Pons (tissue), 1 donor: ENCODE results near the gene UBE2V1.

Source experiments
- DNase-seq: peaks from one replicate; pipeline ENCODE4 v3.0.0-alpha.2; 2016; ENCODE audit warnings: low spot score

Gene UBE2V1

DNA sequence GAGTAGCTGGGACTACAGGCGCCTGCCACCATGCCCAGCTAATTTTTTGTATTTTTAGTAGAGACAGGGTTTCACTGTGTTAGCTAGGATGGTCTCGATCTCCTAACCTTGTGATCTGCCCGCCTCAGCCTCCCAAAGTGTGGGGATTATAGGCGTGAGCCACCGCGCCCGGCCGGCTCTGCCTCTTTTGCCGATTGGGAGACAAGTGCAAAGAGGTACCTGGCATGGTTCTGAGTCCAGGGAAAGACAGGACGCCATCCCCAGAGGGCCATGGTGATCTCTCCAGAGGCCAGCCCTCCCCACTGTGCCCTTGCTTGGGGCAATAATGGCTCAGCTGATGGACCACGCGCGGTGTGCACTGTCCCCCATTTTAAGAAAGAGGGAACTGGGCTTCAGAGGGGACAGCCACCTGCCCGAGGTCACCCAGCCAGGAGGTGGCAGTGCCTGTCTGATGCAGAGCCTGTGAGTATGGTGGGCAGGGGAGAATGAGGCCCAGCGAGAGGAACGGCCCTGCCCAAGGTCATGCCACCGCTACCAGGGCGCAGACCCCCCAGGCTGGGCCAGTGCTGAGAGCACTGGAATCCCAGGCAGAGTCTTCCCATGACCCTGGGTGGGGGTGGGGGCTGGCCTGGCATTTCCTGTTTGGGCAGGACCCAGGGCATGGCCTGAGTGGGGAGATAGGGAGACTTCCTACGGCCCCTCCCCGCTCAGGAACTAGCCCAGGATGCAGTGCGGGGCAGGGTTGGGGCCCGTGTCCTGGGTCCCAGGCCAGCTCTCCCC lies 69.2 kb downstream of the UBE2V1 start:
- DNase-seq = no peak

DNA sequence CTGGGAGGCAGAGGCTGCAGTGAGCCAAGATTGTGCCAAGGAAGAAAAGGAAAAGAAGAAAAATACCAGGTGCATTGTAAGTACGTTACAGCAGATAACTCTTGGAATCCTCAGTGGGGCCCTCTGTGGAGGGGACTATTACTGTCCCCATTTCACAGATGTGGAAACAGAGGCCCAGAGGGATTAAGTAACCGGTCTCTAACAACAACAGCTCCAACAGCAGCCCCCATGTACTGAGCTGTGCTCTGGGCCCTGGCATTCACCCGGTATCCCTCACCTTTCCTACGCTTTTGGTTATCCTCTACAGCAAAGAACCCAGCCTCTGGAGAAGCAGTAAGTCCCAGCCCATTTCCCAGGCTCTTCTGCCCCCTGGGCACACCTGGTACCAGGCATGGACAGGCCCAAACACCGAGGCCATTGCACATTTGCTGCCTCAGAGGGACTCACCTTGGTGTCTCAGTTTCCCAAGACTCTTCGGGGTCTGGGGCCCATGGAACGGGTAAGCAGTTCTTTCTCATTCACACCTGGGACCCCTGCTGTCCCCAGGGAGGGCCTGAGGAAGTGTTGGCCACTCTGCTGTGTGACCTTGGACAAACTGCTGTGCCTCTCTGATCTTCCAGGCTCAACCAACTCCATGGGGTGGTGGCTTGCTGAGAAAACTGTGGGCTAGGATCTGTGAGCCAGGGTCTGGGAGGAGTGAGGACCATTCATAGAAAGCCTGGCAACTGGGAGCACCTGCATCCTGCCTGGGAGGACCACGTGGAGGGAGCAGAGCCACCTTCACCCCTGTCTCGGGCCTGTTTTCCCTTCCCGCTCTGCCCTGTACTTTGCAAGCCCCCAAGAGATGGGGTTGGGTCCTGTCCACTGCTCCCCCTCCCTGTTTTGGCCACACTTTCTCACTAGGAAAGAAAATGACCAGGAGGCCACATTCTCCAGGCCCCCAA lies 70.3 kb downstream of the UBE2V1 start:
- no peak for DNase-seq

DNA sequence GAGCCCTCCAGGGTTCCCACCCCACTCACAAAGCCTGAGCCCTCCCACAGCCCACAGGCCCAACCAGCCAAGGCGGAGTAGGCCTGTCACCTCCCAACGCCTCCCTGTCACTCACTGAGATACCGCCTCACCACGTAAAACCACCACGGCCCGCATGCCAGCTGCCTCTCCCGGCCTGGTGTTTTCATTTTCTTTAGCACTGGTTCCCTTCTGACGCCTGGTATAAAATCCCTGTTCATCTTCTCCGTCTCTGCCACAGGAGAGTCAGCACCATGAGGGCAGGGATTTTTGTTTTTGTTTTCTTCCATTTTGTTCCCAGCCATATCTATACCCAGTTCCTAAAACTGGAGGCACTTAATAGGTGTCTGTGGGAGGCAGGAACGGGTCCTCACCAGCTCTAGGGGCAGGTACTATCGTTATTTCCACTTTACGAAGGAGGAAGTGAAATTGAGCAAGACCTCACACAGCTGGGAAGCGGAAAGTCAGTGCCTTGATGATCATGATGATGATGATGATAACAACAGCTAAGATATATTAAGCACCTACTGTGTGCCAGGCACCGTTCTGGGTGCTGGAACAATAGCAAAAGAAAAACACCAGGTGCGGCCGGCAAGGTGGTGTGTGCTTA lies 71.6 kb downstream of the UBE2V1 start:
- peak; percentile 41 for DNase-seq

DNA sequence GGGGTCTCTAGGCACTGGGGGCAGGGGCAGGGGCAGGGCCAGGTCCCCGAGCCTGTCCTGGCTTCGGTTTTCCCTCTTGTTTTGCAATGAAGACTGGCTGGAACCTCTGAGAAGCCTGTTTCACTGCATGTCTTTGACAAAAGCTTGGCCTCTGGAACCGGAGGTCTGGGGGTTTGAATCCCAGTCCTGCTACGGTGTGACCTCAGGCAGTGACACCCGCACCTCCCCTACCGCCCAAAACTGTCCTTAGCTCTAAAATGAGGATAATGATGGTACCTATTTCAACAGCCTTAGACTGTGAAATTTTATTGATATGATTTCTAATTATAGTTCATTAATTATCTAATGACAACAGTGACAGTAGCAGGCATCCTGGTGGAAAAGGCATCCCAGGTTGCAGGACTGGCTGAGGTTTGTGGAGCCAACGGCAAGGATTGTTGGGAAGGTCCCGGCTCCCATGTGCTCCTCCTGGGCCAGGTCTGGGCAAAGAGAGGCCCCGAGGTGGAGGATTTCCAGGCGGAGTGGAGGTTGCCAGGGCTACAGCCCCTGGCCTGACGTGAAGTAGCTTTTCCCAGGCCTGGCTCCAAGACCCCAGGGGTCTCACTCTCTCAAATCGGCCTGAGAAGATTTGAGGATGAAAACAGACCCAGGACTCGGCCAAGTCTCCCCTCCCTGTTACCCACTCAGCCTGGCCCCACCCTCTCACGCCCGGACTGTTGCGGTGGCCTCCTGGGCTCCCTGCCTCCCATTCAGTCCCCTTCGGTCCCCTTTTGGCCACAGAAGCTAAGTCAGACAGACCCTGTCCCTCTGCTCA lies 72.3 kb downstream of the UBE2V1 start:
- DNase-seq = no peak

- no peak for DNase-seq
Observed at GRCh38 chr20:50039706-50040431, 73.1 kb downstream of the UBE2V1 start.

DNA sequence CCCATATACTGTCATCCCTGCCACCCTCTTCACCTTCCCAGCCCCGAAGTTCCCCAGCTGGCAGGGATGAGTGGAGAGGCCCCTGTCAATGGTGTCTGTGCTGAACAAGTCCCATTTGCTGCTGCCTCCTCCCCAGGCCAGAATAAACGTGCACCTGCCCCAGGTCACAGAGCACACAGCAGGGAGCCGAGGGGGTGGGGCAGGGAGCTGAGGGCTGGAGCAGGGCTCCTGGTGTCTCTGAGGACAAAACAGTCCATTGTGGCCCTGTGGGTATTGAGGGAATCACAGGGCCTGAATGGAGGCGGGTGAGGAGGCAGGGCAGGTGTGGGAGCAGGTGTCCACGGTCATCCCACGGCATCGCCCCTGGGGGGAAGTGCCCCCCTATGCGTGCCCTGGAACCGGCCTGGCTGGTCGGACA lies 74.4 kb downstream of the UBE2V1 start:
- DNase-seq = no peak

- DNase-seq = no peak
Observed at GRCh38 chr20:50038169-50038568, 74.8 kb downstream of the UBE2V1 start.

DNA sequence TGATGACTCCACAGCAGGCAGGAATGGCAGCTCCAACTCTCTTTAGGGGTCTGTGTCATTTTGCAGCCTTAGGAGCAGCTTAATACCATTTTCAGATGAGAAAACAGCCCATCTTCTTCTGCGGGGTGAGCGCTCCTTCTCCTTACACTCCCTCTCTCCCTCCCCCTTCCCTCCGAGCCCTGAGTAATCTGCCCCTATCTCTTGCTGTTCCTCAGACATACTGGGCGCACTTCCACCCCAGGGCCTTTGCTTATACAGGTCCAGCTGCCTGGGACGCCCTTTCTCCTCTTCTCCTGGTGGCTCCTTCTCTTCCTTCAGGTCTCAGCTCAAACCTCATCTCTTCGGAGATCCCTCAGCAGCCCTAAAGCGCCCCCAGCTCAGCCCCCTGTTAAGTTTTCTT lies 75.4 kb downstream of the UBE2V1 start:
- no peak for DNase-seq

DNA sequence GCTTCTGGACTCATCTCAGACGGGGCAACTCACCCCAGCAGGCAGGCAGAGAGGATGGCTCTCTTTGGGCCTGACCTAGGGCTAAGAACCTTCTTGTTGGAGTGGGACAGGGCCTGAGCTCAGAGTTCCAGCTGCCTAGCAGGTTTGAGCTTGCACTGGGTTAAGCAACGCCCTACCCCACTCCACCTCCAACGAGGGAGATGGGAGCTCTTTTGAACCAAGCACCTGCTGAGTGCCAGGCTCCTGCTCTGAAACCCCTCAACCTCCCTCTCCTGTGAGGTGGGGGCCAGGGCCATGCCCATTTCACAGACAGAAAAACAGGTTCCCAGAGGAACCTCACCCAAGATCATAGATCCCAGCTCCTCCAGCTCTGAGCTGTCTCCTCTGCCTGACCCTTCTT lies 75.8 kb downstream of the UBE2V1 start:
- no peak for DNase-seq

DNA sequence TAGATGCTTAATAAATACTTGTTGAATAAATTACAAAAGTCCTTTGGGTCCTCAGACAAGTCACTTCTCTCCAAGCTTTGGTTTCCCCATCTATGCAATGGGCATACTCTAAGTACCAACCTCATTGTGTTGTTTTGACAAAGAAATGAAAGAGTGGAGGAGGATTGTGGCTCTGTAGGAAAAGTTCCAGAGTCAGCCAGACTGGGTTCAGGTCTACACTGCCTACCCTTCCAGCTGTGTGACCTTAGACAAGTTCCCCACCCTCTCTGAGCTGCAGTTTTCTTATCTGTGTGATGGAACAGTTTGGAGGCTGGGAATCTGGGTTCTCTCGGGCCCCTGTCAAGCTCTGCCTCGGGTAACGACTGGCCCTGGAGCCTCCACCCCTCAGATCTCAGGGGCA lies 76.2 kb downstream of the UBE2V1 start:
- no peak for DNase-seq

GRCh38 chr20:50034567-50035180 lies 78.3 kb downstream of the UBE2V1 start:
- no peak for DNase-seq

DNA sequence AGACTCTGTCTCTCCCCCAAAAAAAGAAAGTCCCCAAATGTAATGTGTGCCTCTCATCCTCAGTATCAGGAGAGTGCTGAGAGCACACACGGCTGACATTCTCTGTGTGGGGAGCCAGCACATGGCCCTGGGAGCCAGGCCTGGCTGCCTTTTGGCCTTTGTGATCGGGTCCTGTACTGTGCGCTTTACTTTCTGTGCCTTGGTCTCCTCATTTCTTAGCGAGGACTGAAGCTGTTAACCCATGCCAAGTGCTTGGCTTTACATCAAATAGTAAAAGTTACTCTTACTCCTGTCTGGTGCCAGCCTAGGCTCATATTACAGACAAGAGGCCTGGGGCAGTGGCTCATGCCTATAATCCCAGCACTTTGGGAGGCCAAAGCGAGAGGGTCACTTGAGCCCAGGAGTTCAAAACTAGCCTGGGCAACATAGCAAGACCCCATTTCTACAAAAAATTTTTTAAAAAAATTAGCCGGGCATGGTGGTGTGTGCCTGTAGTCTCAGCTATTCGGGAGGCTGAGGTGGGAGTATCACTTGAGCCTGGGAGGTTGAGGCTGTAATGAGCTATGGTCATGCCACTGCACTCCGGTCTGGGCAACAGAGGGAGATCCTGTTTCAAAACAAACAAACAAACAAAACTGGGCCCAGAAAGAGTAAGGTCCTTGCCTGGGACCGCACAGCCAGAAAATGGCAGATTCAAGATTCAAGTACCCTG lies 79.8 kb downstream of the UBE2V1 start:
- DNase-seq = no peak
